GM08714 (cell line): ENCODE results near the gene UGT1A3.
"Not testable (repeated sequence)": the region's sequence is repeated elsewhere in the genome, so short reads cannot be mapped to it uniquely, and the experiment has no call there.

Experiments
- H3K4me3 ChIP-seq: fragments of 200-500 bp; sonication (Bioruptor generic); 2 replicates; pipeline ENCODE4 v1.5.1; 2014; ENCODE audit warnings: mild to moderate bottlenecking, low read length, inconsistent platforms
- ZNF274 ChIP-seq: IDR thresholded peaks from 2 replicates; pipeline ENCODE4 v1.6.1; 2012; ENCODE audit warnings: mild to moderate bottlenecking, low read depth, low read length

UGT1A3 gene

DNA sequence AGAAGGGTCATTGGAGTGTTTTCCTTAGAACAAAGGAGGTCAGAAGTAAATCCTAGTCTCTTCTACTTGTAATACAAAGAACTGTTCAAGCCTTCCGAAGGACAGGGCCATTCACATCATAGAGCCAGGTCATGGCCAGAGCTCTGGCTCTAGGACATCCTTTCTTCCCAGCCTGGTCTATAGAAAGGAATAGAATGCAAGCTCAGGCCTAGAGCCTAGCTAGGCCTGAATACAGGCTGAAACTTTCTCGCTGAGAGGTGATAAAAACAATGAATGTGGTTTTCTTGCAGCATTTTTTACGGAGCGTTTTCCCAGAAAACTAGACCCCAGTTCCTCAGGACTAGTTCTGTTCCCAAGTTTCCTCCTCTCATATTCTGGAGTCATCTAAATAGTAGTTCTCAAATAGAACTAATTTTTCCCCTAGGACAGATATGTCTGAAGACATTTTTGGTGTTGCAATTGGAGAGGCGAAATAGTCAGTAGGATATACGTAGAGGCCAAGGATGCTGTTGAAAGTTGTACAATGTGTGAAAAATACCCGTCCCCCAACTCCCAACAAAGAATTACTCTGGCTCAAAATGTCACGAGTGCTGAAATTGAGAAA, 29.3 kb upstream of the UGT1A3 start:
- no peak overlapping the region for H3K4me3 ChIP-seq
- TF ChIP-seq ZNF274, result no peak

DNA sequence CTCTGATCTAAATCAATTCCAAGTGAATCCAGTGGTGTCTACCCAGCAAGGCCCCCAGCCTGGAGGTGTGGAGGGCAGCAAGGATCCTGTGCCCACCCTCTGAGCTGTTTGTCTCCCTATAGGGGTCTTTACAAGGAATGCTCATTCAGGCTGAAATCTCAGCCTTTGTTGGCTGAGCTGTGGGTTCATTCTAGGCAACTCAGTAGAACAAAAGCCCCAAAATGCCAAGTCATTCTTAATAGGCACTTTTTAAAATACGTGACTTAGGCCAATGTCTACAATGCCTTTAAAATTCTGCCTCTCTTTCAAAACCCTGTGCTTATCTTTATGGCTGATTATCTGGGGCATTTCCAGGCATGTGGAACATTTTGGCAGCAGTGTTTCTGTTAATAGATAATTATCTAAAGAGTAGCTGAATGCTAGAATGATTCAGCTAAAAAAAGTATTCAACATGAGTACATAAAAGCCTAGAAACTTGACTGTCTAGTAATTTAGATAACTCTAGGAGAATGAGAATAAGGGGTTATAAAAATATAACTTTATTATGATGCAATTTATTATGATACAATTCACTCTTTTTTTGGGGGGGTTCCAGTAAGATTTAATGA, 28.7 kb upstream of the UGT1A3 start:
- no peak overlapping the region for H3K4me3 ChIP-seq
- no peak for TF ChIP-seq ZNF274

GRCh38 chr2:233700842-233701241, 28.0 kb upstream of the UGT1A3 start:
- H3K4me3 ChIP-seq, result not testable (repeated sequence)

GRCh38 chr2:233702238-233702637, 26.6 kb upstream of the UGT1A3 start:
- no peak for TF ChIP-seq ZNF274
- no peak overlapping the region for H3K4me3 ChIP-seq

GRCh38 chr2:233705911-233706506, 22.8 kb upstream of the UGT1A3 start:
- no peak overlapping the region for H3K4me3 ChIP-seq
- TF ChIP-seq ZNF274, result no peak

DNA sequence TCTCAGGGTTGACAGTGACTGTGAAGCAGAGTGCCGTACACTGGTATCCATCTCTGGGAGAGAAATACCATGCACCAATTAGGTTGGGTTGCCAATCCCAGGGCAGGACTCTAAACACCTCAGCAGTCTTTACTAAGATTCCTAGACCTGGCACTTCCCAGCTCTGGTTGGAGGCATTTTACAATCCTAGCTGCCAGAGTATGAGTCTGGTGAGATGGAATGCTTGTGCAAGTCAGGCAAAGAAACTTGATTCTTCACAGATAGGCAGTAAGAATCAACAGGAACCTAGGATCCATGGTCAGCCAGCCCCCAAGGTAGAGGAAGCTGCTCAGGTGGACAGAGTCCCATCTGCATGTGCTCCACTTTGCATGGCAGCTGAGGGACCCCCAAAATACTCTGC, 22.1 kb upstream of the UGT1A3 start:
- no peak for TF ChIP-seq ZNF274
- H3K4me3 ChIP-seq, result no peak overlapping the region

DNA sequence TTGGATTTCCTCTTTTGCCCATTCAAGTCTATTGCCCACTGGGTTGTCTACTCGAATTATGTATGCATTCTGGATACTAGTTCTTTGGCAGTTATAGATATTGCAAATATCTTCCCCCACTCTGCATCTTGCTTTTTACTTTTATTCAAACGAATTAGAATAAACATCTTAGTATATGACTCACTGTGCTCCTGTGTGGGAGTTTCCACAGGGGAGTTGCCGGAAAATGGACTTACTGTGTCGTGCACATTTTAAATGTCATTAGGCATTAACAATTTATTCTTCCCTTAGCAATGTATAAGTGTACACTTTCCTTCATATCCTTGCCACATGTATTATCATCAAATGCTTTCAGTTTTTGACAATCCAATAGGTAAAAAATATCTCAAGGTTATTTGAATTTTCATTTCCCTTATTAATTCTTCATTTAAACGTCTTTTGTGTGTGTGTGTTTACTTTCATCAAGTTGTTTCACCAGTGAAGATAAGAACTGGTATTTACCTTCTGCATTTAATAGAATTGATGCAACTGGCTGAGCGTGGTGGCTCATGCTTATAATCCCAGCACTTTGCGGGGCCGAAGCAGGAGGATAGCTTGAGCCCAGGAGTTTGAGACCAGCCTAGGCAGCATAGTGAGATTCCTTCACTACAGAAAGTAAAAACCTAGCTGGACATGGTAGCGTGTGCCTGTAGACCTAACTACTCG, 20.8 kb upstream of the UGT1A3 start:
- H3K4me3 ChIP-seq, result no peak overlapping the region
- TF ChIP-seq ZNF274, result no peak

GRCh38 chr2:233708942-233709341, 19.9 kb upstream of the UGT1A3 start:
- TF ChIP-seq ZNF274, result no peak
- no peak overlapping the region for H3K4me3 ChIP-seq

- H3K4me3 ChIP-seq, result no peak overlapping the region
- TF ChIP-seq ZNF274, result no peak
Observed at GRCh38 chr2:233711312-233712008, 17.4 kb upstream of the UGT1A3 start.

- H3K4me3 ChIP-seq, result no peak within 1 kb of the TSS
- no peak for TF ChIP-seq ZNF274
Observed at GRCh38 chr2:233712611-233713261, 16.1 kb upstream of the UGT1A3 start, which contains the start of gene UGT1A5. UGT1A5 (plus strand) TSS chr2:233712907; CDS start chr2:233712992, 85 bp downstream.

GRCh38 chr2:233713262-233713615, 15.6 kb upstream of the UGT1A3 start:
- H3K4me3 ChIP-seq, result no peak overlapping the region
- no peak for TF ChIP-seq ZNF274

GRCh38 chr2:233714121-233714520, 14.7 kb upstream of the UGT1A3 start:
- TF ChIP-seq ZNF274, result no peak
- no peak overlapping the region for H3K4me3 ChIP-seq

- TF ChIP-seq ZNF274, result no peak
- H3K4me3 ChIP-seq, result no peak within 1 kb of the TSS
Observed at GRCh38 chr2:233718552-233718951, 10.3 kb upstream of the UGT1A3 start, which contains the start of gene UGT1A4. UGT1A4 (plus strand) TSS chr2:233718736; CDS start chr2:233718821, 85 bp downstream.

DNA sequence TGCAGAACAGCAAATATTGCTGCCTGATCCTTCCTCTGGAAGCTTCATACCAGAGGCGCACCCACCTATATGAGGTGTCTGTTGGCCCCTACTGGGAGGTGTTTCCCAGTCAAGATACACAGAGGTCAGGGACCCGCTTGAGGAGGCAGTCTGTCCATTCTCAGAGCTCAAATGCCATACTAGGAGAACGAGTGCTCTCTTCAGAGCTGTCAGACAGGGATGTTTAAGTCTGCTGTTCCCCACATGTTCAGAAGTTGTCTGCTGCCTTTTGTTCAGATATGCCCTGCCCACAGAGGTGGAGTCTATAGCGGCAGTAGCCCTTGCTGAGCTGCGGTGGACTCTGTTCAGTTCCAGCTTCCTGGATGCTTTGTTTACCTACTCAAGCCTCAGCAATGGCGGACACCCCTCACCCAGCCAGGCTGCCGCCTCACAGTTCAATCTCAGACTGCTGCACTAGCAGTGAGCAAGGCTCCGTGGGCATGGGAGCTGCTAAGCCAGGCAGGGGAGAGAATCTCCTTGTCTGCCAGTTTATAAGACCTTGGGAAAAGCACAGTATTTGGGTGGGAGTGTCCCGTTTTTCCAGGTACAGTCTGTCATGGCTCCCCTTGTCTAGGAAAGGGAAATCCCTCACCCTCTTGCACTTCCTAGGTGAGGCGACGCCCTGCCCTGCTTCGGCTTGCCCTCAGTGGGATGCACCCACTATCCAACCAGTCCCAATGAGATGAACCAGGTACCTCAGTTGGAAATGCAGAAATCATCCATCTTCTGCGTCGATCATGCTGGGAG, 8.2 kb downstream of the UGT1A3 start:
- H3K4me3 ChIP-seq, result not testable (repeated sequence)
